A172 (cell line): ENCODE measurements around the gene SCARB2. TPM values are rescaled to one million over a fixed set of nuclear protein-coding genes. Genes with fewer than 3 reads are reported as not detected.

Source experiments
- DNase-seq: peaks from one replicate; pipeline ENCODE4 v3.0.0-alpha.2; 2015; ENCODE audit warnings: low spot score
- total RNA-seq: library from RNA; depleted of rRNA; stranded (reverse); fragments of >200 nt; shearing (Covaris generic); gene quantifications from 2 replicates; pipeline ENCODE4 v1.2.3, GENCODE V29; 2014; rRNA removed

SCARB2 gene
- total RNA-seq, 1 experiment from 2014 or later = 136 TPM

GRCh38 chr4:76148142-76148865 is 65.3 kb downstream of the SCARB2 start, which contains the start of gene NUP54:
Gene NUP54, minus strand, starts transcription at chr4:76148397. Its CDS starts 23 bp downstream, at chr4:76148374.
- DNase-seq = peak; percentile 84

DNA sequence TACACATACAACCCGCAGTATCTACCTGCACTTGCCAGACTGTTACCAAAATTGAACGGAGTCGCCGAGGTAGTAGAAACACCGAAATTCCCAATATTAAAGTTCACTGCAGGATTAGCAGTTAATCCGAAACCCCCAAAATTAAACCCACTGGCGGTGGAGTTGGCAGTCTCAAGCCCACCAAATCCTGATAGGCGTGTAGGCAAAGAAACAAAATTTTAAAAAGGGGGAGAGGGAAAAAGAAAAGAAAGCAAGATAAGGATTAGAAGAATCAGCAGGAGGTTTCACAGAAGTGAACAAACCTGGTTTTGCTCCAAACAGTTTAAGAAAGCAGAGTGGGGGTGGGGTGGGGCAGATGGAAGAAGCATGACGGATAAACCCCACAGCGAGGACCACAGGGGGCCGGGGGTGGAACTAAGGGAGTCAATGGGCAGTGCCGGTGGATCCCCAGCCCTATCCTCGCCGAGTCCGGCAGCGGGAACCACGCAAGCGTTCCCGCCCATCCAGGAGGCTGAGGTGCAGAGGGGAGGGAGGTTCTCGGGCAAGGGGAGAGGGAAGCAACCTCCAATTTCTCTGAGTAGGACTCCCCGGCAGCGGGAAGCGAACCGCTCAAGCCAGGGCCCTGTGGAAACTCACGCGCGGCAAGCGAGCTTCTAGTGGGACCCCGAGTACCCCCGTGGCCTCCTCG is 66.0 kb downstream of the SCARB2 start:
- peak; percentile 73 for DNase-seq

GRCh38 chr4:76144546-76144945 is 69.1 kb downstream of the SCARB2 start:
- no peak for DNase-seq

- no peak for DNase-seq
These were observed 72.4 kb downstream of the SCARB2 start for GRCh38 chr4:76141241-76141640.

GRCh38 chr4:76127754-76128153 is 85.9 kb downstream of the SCARB2 start:
- DNase-seq = no peak

- DNase-seq = no peak
These were observed 87.8 kb downstream of the SCARB2 start for GRCh38 chr4:76125816-76126215.

DNA sequence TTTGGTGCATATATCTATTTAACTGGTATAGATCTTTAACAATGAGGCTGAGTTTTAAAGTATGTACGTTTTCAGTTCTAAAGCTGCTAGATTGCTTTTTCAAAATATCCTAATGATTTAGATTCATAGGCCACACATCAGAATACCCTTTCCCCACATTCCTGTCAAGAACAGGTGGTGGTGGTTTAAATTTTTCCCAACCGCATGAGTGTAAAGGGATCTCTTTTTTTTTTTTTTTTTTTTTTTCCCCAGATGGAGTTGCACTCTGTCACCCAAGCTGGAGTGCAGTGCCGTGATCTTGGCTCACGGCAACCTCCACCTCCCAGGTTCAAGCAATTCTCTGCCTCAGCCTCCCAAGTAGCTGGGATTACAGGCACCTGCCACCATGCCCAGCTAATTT is 93.4 kb downstream of the SCARB2 start:
- no peak for DNase-seq

DNA sequence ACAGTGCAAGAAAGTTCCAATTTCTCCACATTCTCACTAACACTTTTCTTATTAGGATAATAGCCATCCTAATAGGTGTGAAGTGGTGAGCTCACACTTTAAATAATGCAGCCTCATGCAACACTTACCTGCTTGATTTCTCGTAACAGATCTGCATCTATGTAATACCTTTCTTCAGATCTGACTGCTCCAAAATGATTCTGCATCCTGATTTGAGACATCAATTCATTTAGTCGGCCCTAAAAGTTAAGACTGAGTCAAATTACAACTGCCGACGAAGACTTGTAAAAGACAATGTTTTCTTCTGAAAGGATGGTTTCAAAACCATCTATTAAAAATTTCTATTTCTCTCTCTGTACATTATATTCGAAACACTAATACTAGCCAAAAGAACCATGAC is 96.1 kb downstream of the SCARB2 start:
- DNase-seq = no peak

GRCh38 chr4:76116821-76117220 is 96.8 kb downstream of the SCARB2 start:
- no peak for DNase-seq

Other genes starting within 250 kb of the SCARB2 start
- 18.7 and 22.4 TPM in 2 replicates for gene SDAD1, start 222.9 kb downstream of the SCARB2 start, total RNA-seq
- gene CXCL9, start 206.3 kb downstream of the SCARB2 start, total RNA-seq = not detected in 2 replicates
- not detected in 2 replicates for gene CXCL10, start 190.3 kb downstream of the SCARB2 start, total RNA-seq
- not detected in 2 replicates for gene CXCL11, start 177.8 kb downstream of the SCARB2 start, total RNA-seq
- not detected in 2 replicates for gene ART3, start 139.1 kb downstream of the SCARB2 start, total RNA-seq
- gene NUP54, start 65.4 kb downstream of the SCARB2 start, total RNA-seq = 36.5 and 40.2 TPM in 2 replicates
- 0.12 and 0.38 TPM in 2 replicates for gene FAM47E, start 37.9 kb upstream of the SCARB2 start, total RNA-seq
- gene STBD1, start 92.9 kb upstream of the SCARB2 start, total RNA-seq = 2.8 and 4.6 TPM in 2 replicates
- gene CCDC158, start 207.3 kb upstream of the SCARB2 start, total RNA-seq = not detected in 2 replicates
- gene SHROOM3, start 221.4 kb upstream of the SCARB2 start, total RNA-seq = 13.2 and 19.0 TPM in 2 replicates